Peyer's patch (tissue), 4 donors: ENCODE measurements around the gene FBN1. TPM values are rescaled to one million over a fixed set of nuclear protein-coding genes. Genes with fewer than 3 reads are reported as not detected.

Source experiments
- DNase-seq, 3 donors: peaks; one replicate each; pipeline ENCODE4 v3.0.0-alpha.2; 2017 to 2019
- H3K27ac ChIP-seq, 4 donors: fragments of 200-600 bp; sonication (generic); one replicate each; pipeline ENCODE4 v1.5.1; 2016 to 2019
- H3K27me3 ChIP-seq, 2 donors: fragments of 200-600 bp; sonication (generic); one replicate each; pipeline ENCODE4 v1.5.1; 2019
- H3K36me3 ChIP-seq, 3 donors: fragments of 200-600 bp; sonication (generic); one replicate each; pipeline ENCODE4 v1.5.1; 2016 to 2019
- H3K4me1 ChIP-seq, 4 donors: fragments of 200-600 bp; sonication (generic); one replicate each; pipeline ENCODE4 v1.5.1; 2016 to 2019
- H3K4me3 ChIP-seq, 4 donors: fragments of 200-600 bp; sonication (generic); 1 replicate in 3 of 4; 2 replicates in 1 of 4; pipeline ENCODE4 v1.5.1; 2016 to 2019; ENCODE audit warnings: mild to moderate bottlenecking in 1 of 4
- H3K9me3 ChIP-seq, 4 donors: fragments of 200-600 bp; sonication (generic); one replicate each; pipeline ENCODE4 v1.5.1; 2016 to 2019; ENCODE audit warnings: mild to moderate bottlenecking in 1 of 4
- POLR2A ChIP-seq, 2 donors: fragments of 450-650 bp; IDR thresholded peaks; one replicate each; pipeline ENCODE4 v1.5.1; 2017; ENCODE audit warnings: antibody characterized with exemption in 2 of 2, mild to moderate bottlenecking in 2 of 2, moderate library complexity in 2 of 2
- total RNA-seq, 4 donors: library from RNA; depleted of rRNA; stranded (reverse); fragments of >200 nt; gene quantifications; one replicate each; pipeline ENCODE4 v1.1.0, GENCODE V29; 2016
- TF ChIP-seq, protein P1 (sequence below), 6 experiments: fragments of 450-650 bp in 4 of 6; fragments of 200-600 bp in 2 of 6; sonication (generic) in 1 of 6; IDR thresholded peaks; one replicate each; pipeline ENCODE4 v1.5.1; 2017 to 2019; ENCODE audit warnings: antibody characterized with exemption in 6 of 6, mild to moderate bottlenecking in 3 of 6, moderate library complexity in 1 of 6

The FBN1 gene
- total RNA-seq, 4 donors from 2014 or later: 21.4 to 257 (median 60.9) TPM

DNA sequence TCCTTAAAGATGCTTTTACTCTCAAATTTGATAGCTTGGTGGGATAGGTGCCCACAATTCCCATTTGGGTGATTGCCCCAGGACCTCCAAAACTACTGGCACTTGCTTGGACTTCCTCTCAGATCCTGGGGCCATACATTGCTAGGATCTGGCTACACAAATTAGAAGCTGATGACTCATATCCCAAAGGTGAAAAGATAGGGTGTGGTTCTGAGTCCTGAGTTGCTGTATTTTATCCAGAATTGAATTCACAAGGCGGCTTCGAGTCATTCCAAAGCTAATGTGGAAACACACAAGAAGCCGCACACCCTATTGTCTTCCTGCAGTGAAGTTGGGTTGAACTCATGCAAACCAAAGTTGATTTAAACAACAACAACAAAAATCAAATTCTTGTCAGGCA lies 260.9 kb downstream of the FBN1 start:
- H3K36me3 ChIP-seq: no peaks in the 10 kb centered on the region
- no peaks in the 10 kb centered on the region for H3K27me3 ChIP-seq
- H3K27ac ChIP-seq: no peak overlapping the region
- TF ChIP-seq POLR2A (IDR thresholded peaks at IDR 0.05): no peak
- TF ChIP-seq, protein P1, sequence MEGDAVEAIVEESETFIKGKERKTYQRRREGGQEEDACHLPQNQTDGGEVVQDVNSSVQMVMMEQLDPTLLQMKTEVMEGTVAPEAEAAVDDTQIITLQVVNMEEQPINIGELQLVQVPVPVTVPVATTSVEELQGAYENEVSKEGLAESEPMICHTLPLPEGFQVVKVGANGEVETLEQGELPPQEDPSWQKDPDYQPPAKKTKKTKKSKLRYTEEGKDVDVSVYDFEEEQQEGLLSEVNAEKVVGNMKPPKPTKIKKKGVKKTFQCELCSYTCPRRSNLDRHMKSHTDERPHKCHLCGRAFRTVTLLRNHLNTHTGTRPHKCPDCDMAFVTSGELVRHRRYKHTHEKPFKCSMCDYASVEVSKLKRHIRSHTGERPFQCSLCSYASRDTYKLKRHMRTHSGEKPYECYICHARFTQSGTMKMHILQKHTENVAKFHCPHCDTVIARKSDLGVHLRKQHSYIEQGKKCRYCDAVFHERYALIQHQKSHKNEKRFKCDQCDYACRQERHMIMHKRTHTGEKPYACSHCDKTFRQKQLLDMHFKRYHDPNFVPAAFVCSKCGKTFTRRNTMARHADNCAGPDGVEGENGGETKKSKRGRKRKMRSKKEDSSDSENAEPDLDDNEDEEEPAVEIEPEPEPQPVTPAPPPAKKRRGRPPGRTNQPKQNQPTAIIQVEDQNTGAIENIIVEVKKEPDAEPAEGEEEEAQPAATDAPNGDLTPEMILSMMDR (IDR thresholded peaks at IDR 0.05): no peak
- DNase-seq: no peak
- H3K4me3 ChIP-seq: no peak overlapping the region
- H3K9me3 ChIP-seq: no peaks in the 10 kb centered on the region
- peaks cover 0 to 4% (median 0%) of the 10 kb centered on the region in 4 donors for H3K4me1 ChIP-seq

DNA sequence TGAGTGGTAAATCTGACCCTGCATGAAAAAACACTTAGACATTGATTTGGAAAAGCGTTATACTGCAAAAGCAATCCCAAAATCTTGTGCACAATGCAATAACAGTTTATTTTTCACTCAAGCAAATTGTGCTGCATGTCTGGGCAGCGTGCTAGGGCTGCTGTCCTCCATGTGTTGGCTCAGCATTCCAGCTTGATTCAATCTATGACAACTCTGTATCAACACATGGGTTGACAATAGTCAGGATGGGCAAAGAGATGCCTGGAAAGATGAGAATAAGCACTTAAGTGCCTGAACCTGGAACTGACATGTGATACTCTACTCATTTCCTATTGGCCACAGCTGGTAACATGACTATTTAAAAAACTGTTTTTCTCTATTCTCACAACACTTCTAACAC lies 262.5 kb downstream of the FBN1 start:
- no peaks in the 10 kb centered on the region for H3K4me1 ChIP-seq
- no peak for DNase-seq

DNA sequence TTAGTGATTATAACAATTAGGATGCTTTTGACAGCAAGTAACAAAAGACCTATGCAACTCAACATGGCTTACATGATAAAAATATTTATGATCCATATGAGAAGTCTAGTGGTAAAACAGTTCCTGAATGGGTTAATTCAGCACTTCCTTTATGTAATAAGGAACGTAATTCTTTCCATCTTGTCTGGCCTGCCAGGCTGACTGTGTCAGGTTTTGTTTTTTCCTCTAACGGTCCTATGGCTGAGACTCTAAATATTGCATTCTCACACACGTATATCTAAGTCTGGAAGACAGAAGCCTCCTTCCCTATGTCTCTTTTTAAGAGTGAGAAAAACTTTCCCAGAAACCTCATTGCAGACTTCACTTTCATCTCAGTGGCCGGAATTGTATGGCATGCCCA lies 263.6 kb downstream of the FBN1 start:
- no peaks in the 10 kb centered on the region for H3K36me3 ChIP-seq
- H3K27ac ChIP-seq: no peak overlapping the region
- H3K4me3 ChIP-seq: no peak overlapping the region
- H3K27me3 ChIP-seq: no peaks in the 10 kb centered on the region
- DNase-seq: no peak
- no peaks in the 10 kb centered on the region for H3K9me3 ChIP-seq
- no peaks in the 10 kb centered on the region for H3K4me1 ChIP-seq
- no peak for TF ChIP-seq POLR2A (IDR thresholded peaks at IDR 0.05)
- TF ChIP-seq, protein P1 (IDR thresholded peaks at IDR 0.05): no peak

More for the DNA sequence above, 262.5 kb downstream of the FBN1 start:
- Histone ChIP-seq H3K9me3 (no peaks in the 10 kb centered on the region), H3K4me3 (no peak overlapping the region), H3K27me3 (no peaks in the 10 kb centered on the region), H3K27ac (no peak overlapping the region), H3K36me3 (no peaks in the 10 kb centered on the region)
- TF ChIP-seq POLR2A (IDR thresholded peaks at IDR 0.05): no peak
- TF ChIP-seq, protein P1 (IDR thresholded peaks at IDR 0.05): no peak

DNA sequence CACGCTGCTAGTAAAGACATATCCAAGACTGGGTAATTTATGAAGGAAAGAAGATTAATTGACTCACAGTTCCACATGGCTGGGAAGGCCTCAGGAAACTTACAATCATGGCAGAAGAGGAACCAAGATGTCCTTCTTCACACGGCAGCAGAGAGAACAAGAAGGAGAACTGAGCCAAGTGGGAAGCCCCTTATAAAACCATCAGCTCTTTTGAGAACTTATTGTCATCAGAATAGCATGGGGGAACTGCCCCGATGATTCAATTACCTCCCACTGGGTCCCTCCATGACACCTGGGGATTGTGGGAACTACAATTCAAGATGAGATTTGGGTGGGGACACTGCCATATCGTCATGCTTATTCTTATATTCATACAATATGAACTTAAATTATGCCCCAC lies 265.3 kb downstream of the FBN1 start:
- H3K9me3 ChIP-seq: no peaks in the 10 kb centered on the region
- no peaks in the 10 kb centered on the region for H3K36me3 ChIP-seq
- no peak overlapping the region for H3K27ac ChIP-seq
- H3K4me1 ChIP-seq: no peaks in the 10 kb centered on the region
- no peak overlapping the region for H3K4me3 ChIP-seq
- no peak for DNase-seq
- no peak for TF ChIP-seq POLR2A (IDR thresholded peaks at IDR 0.05)
- TF ChIP-seq, protein P1 (IDR thresholded peaks at IDR 0.05): no peak
- H3K27me3 ChIP-seq: no peaks in the 10 kb centered on the region

DNA sequence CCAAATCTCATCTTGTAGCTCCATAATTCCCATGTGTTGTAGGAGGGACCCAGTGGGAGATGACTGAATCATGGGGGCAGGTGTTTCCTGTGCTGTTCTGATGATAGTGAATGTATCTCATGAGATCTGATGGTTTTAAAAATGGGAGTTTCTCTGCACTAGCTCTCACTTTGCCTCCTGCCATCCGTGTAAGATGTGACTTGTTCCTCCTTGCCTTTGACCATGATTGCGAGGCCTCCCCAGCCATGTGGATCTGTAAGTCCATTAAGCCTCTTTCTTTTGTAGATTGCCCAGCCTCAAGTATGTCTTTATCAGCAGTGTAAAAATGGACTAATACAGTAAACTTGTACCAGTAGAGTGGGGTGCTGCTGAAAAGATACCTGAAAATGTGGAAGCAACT lies 269.7 kb downstream of the FBN1 start:
- Histone ChIP-seq H3K9me3 (no peaks in the 10 kb centered on the region), H3K27ac (no peak overlapping the region), H3K4me3 (no peak overlapping the region), H3K27me3 (no peaks in the 10 kb centered on the region), H3K36me3 (no peaks in the 10 kb centered on the region), H3K4me1 (no peaks in the 10 kb centered on the region)
- no peak for DNase-seq
- TF ChIP-seq, protein P1 (IDR thresholded peaks at IDR 0.05): no peak
- no peak for TF ChIP-seq POLR2A (IDR thresholded peaks at IDR 0.05)

DNA sequence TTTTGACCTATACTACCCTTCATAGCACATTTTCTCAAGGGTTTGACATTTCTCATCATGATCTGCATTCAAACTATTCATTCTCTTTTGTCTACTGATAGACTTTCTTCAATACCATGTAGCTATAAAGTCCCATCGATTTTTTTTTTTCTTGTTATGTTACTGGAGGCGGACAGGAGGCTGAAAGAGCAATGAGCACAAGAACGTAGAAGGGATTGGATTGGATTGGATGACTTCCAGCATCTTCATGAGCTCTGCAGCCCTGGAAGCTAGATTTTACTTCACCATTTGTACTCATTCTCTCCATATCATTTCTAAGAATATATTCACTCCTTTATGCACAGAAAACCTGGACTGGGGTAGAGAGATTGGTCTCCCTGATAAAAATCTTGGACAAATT lies 271.0 kb downstream of the FBN1 start:
- Histone ChIP-seq H3K27ac (no peak overlapping the region), H3K9me3 (no peaks in the 10 kb centered on the region), H3K27me3 (no peaks in the 10 kb centered on the region), H3K36me3 (no peaks in the 10 kb centered on the region), H3K4me1 (no peaks in the 10 kb centered on the region), H3K4me3 (no peak overlapping the region)
- TF ChIP-seq, protein P1 (IDR thresholded peaks at IDR 0.05): no peak
- no peak for TF ChIP-seq POLR2A (IDR thresholded peaks at IDR 0.05)
- DNase-seq: no peak
